Measurements from ENCODE around the gene IL17C.

DNA sequence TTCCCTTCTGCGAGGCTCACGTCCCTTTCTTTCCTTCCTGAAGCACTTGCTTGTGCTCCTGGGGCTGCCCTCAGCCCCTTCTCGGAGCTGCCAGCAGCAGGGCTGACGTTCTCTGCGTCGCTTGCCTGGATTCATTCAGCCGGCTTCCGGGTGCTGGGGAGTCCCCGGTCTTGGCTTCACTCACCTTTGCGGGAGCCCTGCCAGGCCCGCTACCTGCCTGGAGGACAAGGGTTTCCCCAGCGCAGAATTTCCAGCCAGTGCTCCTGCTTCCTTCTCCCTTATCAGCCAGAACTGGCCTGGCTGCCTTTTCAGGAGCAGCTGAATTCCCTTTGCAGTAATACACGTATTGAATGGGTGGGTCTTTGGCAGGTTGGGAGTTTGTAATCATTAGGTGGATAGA, 22.1 kb upstream of the IL17C start:
- TF ChIP-seq, protein P1, sequence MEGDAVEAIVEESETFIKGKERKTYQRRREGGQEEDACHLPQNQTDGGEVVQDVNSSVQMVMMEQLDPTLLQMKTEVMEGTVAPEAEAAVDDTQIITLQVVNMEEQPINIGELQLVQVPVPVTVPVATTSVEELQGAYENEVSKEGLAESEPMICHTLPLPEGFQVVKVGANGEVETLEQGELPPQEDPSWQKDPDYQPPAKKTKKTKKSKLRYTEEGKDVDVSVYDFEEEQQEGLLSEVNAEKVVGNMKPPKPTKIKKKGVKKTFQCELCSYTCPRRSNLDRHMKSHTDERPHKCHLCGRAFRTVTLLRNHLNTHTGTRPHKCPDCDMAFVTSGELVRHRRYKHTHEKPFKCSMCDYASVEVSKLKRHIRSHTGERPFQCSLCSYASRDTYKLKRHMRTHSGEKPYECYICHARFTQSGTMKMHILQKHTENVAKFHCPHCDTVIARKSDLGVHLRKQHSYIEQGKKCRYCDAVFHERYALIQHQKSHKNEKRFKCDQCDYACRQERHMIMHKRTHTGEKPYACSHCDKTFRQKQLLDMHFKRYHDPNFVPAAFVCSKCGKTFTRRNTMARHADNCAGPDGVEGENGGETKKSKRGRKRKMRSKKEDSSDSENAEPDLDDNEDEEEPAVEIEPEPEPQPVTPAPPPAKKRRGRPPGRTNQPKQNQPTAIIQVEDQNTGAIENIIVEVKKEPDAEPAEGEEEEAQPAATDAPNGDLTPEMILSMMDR (IDR thresholded peaks at IDR 0.05; ENCODE audit: low read length) = no peak
- no peak for TF ChIP-seq EZH2 (IDR thresholded peaks at IDR 0.05; ENCODE audit: borderline replicate concordance, low read length)
